ENCODE measurements around the gene SYNCRIP. TPM values are rescaled to one million over a fixed set of nuclear protein-coding genes. Genes with fewer than 3 reads are reported as not detected.

The SYNCRIP gene
- 96.5 TPM for polyA plus RNA-seq (2013, experiment 1 of 2)
- polyA plus RNA-seq (2013, experiment 2 of 2): 101 TPM

GRCh38 chr6:85642774-85643536 lies at the start of gene SYNCRIP:
SYNCRIP (minus strand) TSS chr6:85642886; CDS start chr6:85641439, 1,447 bp downstream.
- no peaks in the 10 kb centered on the region for H3K9me3 ChIP-seq (ENCODE audit: control insufficient read depth, low read length)
- H2BK12ac ChIP-seq (ENCODE audit: low read length in 2 of 2): peak within 1 kb of the TSS in 1 of 2 experiments; percentile 92
- peak within 1 kb of the TSS; percentile 100 for H3K23ac ChIP-seq (ENCODE audit: low read length in 2 of 2)
- H2BK120ac ChIP-seq (ENCODE audit: low read depth, low read length): peak within 1 kb of the TSS; percentile 99
- H3K36me3 ChIP-seq (ENCODE audit: control insufficient read depth in 1 of 2, insufficient read depth in 2 of 2, low read depth in 1 of 2, low read length in 2 of 2): peaks cover 11 to 29% of the 10 kb centered on the region in 2 experiments
- WGBS: under 1% methylated on average over 54 of the region's 76 CpGs
- peak within 1 kb of the TSS; percentile 98 to 100 for H3K4ac ChIP-seq (ENCODE audit: low read depth in 1 of 2, low read length in 2 of 2)
- peak within 1 kb of the TSS; percentile 98 for H4K8ac ChIP-seq (ENCODE audit: low read length)
- H3K79me1 ChIP-seq (replicated peaks; ENCODE audit: low read length, poor library complexity, severe bottlenecking): no peaks in the 10 kb centered on the region
- H3K4me1 ChIP-seq (ENCODE audit: control insufficient read depth, insufficient read depth, low read depth, low read length): peaks cover 4% of the 10 kb centered on the region
- H3K9ac ChIP-seq (ENCODE audit: low read length): peak within 1 kb of the TSS; percentile 96
- H2BK5ac ChIP-seq (ENCODE audit: low read depth, low read length, poor library complexity, severe bottlenecking): peak within 1 kb of the TSS; percentile 98
- H3K18ac ChIP-seq (ENCODE audit: low read depth in 1 of 2, low read length in 2 of 2): peak within 1 kb of the TSS; percentile 99 to 100
- H2BK15ac ChIP-seq (ENCODE audit: low read depth, poor library complexity, severe bottlenecking): peak within 1 kb of the TSS; percentile 99
- H4K91ac ChIP-seq (ENCODE audit: low read length): peak within 1 kb of the TSS; percentile 100
- H3K4me2 ChIP-seq (ENCODE audit: low read length, poor library complexity, severe bottlenecking): peak within 1 kb of the TSS; percentile 74
- no peaks in the 10 kb centered on the region for H3K27me3 ChIP-seq (ENCODE audit: control insufficient read depth in 1 of 2, insufficient read depth in 1 of 2, low read length in 2 of 2)
- peak within 1 kb of the TSS; percentile 99 for H3K4me3 ChIP-seq (ENCODE audit: insufficient read depth in 1 of 2, low read depth in 1 of 2, low read length in 2 of 2)
- DNase-seq: peak; percentile 99
- H3K27ac ChIP-seq (ENCODE audit: low read length, poor library complexity, severe bottlenecking): peak within 1 kb of the TSS; percentile 100
- H2AK5ac ChIP-seq (ENCODE audit: low read length, severe bottlenecking): peak within 1 kb of the TSS; percentile 95
- peak within 1 kb of the TSS in 1 of 2 experiments; percentile 100 for H3K14ac ChIP-seq (ENCODE audit: low read length in 2 of 2)
- peak within 1 kb of the TSS; percentile 95 for H2AFZ ChIP-seq (ENCODE audit: low read depth, low read length)

GRCh38 chr6:85691478-85691877 lies 48.8 kb upstream of the SYNCRIP start:
- Histone ChIP-seq H2BK15ac (ENCODE audit: low read depth, poor library complexity, severe bottlenecking) (no peak overlapping the region), H3K27me3 (ENCODE audit: control insufficient read depth in 1 of 2, insufficient read depth in 1 of 2, low read length in 2 of 2) (peaks cover 0 to 11% of the 10 kb centered on the region in 2 experiments), H3K4me1 (ENCODE audit: control insufficient read depth, insufficient read depth, low read depth, low read length) (no peaks in the 10 kb centered on the region), H3K9me3 (ENCODE audit: control insufficient read depth, low read length) (no peaks in the 10 kb centered on the region), H2AK5ac (ENCODE audit: low read length, severe bottlenecking) (no peak overlapping the region), H4K91ac (ENCODE audit: low read length) (no peak overlapping the region), H3K27ac (ENCODE audit: low read length, poor library complexity, severe bottlenecking) (no peak overlapping the region), H3K18ac (ENCODE audit: low read depth in 1 of 2, low read length in 2 of 2) (no peak overlapping the region), H2BK12ac (ENCODE audit: low read length in 2 of 2) (no peak overlapping the region), H3K23ac (ENCODE audit: low read length in 2 of 2) (no peak overlapping the region), H3K14ac (ENCODE audit: low read length in 2 of 2) (no peak overlapping the region), H3K79me1 (replicated peaks; ENCODE audit: low read length, poor library complexity, severe bottlenecking) (no peaks in the 10 kb centered on the region), H3K4me2 (ENCODE audit: low read length, poor library complexity, severe bottlenecking) (no peak overlapping the region), H2AFZ (ENCODE audit: low read depth, low read length) (no peak overlapping the region), H3K4me3 (ENCODE audit: insufficient read depth in 1 of 2, low read depth in 1 of 2, low read length in 2 of 2) (no peak overlapping the region), H4K8ac (ENCODE audit: low read length) (no peak overlapping the region), H2BK120ac (ENCODE audit: low read depth, low read length) (no peak overlapping the region), H3K4ac (ENCODE audit: low read depth in 1 of 2, low read length in 2 of 2) (no peak overlapping the region), H3K36me3 (ENCODE audit: control insufficient read depth in 1 of 2, insufficient read depth in 2 of 2, low read depth in 1 of 2, low read length in 2 of 2) (no peaks in the 10 kb centered on the region), H3K9ac (ENCODE audit: low read length) (no peak overlapping the region), H2BK5ac (ENCODE audit: low read depth, low read length, poor library complexity, severe bottlenecking) (no peak overlapping the region)
- WGBS: 86% methylated on average over 1 of the region's 1 CpG
- DNase-seq: no peak

- Histone ChIP-seq H3K23ac (ENCODE audit: low read length in 2 of 2) (no peak overlapping the region), H3K79me1 (replicated peaks; ENCODE audit: low read length, poor library complexity, severe bottlenecking) (peaks cover 4% of the 10 kb centered on the region), H3K27me3 (ENCODE audit: control insufficient read depth in 1 of 2, insufficient read depth in 1 of 2, low read length in 2 of 2) (peaks cover 0 to 11% of the 10 kb centered on the region in 2 experiments), H3K27ac (ENCODE audit: low read length, poor library complexity, severe bottlenecking) (no peak overlapping the region), H2BK5ac (ENCODE audit: low read depth, low read length, poor library complexity, severe bottlenecking) (no peak overlapping the region), H3K4me1 (ENCODE audit: control insufficient read depth, insufficient read depth, low read depth, low read length) (no peaks in the 10 kb centered on the region), H3K4me2 (ENCODE audit: low read length, poor library complexity, severe bottlenecking) (no peak overlapping the region), H3K36me3 (ENCODE audit: control insufficient read depth in 1 of 2, insufficient read depth in 2 of 2, low read depth in 1 of 2, low read length in 2 of 2) (no peaks in the 10 kb centered on the region), H3K18ac (ENCODE audit: low read depth in 1 of 2, low read length in 2 of 2) (no peak overlapping the region), H2AK5ac (ENCODE audit: low read length, severe bottlenecking) (no peak overlapping the region), H2BK120ac (ENCODE audit: low read depth, low read length) (no peak overlapping the region), H3K14ac (ENCODE audit: low read length in 2 of 2) (no peak overlapping the region), H3K9me3 (ENCODE audit: control insufficient read depth, low read length) (no peaks in the 10 kb centered on the region), H3K9ac (ENCODE audit: low read length) (no peak overlapping the region), H3K4me3 (ENCODE audit: insufficient read depth in 1 of 2, low read depth in 1 of 2, low read length in 2 of 2) (no peak overlapping the region), H4K8ac (ENCODE audit: low read length) (no peak overlapping the region), H2AFZ (ENCODE audit: low read depth, low read length) (no peak overlapping the region), H2BK12ac (ENCODE audit: low read length in 2 of 2) (no peak overlapping the region), H3K4ac (ENCODE audit: low read depth in 1 of 2, low read length in 2 of 2) (no peak overlapping the region), H4K91ac (ENCODE audit: low read length) (no peak overlapping the region), H2BK15ac (ENCODE audit: low read depth, poor library complexity, severe bottlenecking) (no peak overlapping the region)
- DNase-seq: no peak
These were observed 47.4 kb upstream of the SYNCRIP start for GRCh38 chr6:85690071-85690470.

- Histone ChIP-seq H2BK15ac (ENCODE audit: low read depth, poor library complexity, severe bottlenecking) (no peak overlapping the region), H3K4ac (ENCODE audit: low read depth in 1 of 2, low read length in 2 of 2) (no peak overlapping the region), H3K9ac (ENCODE audit: low read length) (no peak overlapping the region), H2AK5ac (ENCODE audit: low read length, severe bottlenecking) (no peak overlapping the region), H4K91ac (ENCODE audit: low read length) (no peak overlapping the region), H3K4me1 (ENCODE audit: control insufficient read depth, insufficient read depth, low read depth, low read length) (no peaks in the 10 kb centered on the region), H2BK5ac (ENCODE audit: low read depth, low read length, poor library complexity, severe bottlenecking) (no peak overlapping the region), H3K23ac (ENCODE audit: low read length in 2 of 2) (no peak overlapping the region), H3K79me1 (replicated peaks; ENCODE audit: low read length, poor library complexity, severe bottlenecking) (peaks cover 4% of the 10 kb centered on the region), H3K9me3 (ENCODE audit: control insufficient read depth, low read length) (no peaks in the 10 kb centered on the region), H2BK120ac (ENCODE audit: low read depth, low read length) (no peak overlapping the region), H3K4me3 (ENCODE audit: insufficient read depth in 1 of 2, low read depth in 1 of 2, low read length in 2 of 2) (no peak overlapping the region), H2BK12ac (ENCODE audit: low read length in 2 of 2) (no peak overlapping the region), H3K14ac (ENCODE audit: low read length in 2 of 2) (no peak overlapping the region), H3K27me3 (ENCODE audit: control insufficient read depth in 1 of 2, insufficient read depth in 1 of 2, low read length in 2 of 2) (peaks cover 0 to 1% of the 10 kb centered on the region in 2 experiments), H3K18ac (ENCODE audit: low read depth in 1 of 2, low read length in 2 of 2) (no peak overlapping the region), H4K8ac (ENCODE audit: low read length) (no peak overlapping the region), H3K4me2 (ENCODE audit: low read length, poor library complexity, severe bottlenecking) (no peak overlapping the region), H2AFZ (ENCODE audit: low read depth, low read length) (no peak overlapping the region), H3K27ac (ENCODE audit: low read length, poor library complexity, severe bottlenecking) (no peak overlapping the region), H3K36me3 (ENCODE audit: control insufficient read depth in 1 of 2, insufficient read depth in 2 of 2, low read depth in 1 of 2, low read length in 2 of 2) (no peaks in the 10 kb centered on the region)
- no peak for DNase-seq
- WGBS: 99% methylated on average over 4 of the region's 4 CpGs
These were observed 43.0 kb upstream of the SYNCRIP start for GRCh38 chr6:85685713-85686112.
